GM12875 (cell line): ENCODE results near the gene KIF21A.

Source experiments
- H3K4me3 ChIP-seq: one replicate; pipeline ENCODE4 v1.5.1; 2011; ENCODE audit warnings: low read depth, low read length, control low read depth
- TF ChIP-seq, protein P1 (sequence below): IDR thresholded peaks from 2 replicates; pipeline ENCODE4 v1.5.1; 2011; ENCODE audit warnings: low read depth, mild to moderate bottlenecking, control low read depth, inconsistent platforms, low read length, moderate library complexity, borderline replicate concordance; ENCODE audit not compliant: insufficient read depth

Gene KIF21A

DNA sequence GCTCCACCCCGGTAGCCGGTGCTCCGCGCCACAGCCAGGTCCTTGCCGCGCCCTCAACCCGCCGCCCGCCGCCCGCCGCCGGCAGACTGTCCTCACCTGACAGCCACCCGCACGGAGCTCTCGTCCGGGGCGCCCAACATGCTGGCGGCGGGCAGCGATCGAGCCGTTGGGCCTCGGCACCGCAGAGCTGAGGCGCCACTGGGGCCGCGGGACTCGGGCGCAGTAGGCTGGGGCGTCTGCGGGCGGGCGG lies 164 bp downstream of the KIF21A start:
- H3K4me3 ChIP-seq: peak overlapping the region; percentile 90
- TF ChIP-seq, protein P1, sequence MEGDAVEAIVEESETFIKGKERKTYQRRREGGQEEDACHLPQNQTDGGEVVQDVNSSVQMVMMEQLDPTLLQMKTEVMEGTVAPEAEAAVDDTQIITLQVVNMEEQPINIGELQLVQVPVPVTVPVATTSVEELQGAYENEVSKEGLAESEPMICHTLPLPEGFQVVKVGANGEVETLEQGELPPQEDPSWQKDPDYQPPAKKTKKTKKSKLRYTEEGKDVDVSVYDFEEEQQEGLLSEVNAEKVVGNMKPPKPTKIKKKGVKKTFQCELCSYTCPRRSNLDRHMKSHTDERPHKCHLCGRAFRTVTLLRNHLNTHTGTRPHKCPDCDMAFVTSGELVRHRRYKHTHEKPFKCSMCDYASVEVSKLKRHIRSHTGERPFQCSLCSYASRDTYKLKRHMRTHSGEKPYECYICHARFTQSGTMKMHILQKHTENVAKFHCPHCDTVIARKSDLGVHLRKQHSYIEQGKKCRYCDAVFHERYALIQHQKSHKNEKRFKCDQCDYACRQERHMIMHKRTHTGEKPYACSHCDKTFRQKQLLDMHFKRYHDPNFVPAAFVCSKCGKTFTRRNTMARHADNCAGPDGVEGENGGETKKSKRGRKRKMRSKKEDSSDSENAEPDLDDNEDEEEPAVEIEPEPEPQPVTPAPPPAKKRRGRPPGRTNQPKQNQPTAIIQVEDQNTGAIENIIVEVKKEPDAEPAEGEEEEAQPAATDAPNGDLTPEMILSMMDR: no peak

DNA sequence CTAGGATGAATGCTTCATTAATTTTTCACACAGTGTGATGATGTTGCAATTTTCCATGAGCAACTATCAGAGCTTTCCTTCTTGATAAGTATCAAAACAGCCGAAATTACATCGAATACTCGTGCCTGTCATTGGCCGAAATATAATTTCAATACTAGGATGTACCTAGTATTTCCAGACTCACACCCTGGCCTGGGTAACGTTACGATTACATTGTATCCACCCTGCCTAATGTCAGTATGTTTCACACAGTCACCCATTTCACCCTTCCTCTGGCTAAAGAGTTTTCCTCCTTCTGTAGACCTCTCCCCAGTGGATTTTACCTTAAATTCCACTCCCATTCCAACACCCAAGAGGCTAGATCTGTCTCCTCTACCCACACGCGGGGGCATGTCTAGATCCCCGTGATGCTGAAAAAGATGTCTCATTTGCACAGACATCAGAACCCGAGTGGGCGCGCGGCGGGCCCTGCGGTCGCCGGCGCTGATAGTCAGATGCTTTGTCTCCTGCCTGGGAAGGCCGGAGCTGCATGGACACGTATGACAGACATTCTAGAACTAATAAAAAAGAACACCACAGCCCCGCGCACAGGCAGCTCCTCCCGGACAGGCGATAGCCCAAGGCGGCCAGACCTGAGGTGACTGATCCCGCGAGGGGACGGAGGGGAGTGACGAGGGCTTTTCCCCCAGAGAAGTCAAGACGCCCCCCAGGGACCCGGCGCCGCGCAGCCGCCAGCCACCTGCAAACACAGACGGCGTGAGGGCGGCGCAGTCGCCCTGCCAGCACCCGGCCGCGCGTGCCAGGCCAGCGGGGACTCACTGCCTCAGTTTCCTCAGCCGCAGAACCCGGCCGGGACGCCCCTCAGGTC lies 723 bp downstream of the KIF21A start:
- peak overlapping the region; percentile 90 for H3K4me3 ChIP-seq
- TF ChIP-seq, protein P1: no peak

DNA sequence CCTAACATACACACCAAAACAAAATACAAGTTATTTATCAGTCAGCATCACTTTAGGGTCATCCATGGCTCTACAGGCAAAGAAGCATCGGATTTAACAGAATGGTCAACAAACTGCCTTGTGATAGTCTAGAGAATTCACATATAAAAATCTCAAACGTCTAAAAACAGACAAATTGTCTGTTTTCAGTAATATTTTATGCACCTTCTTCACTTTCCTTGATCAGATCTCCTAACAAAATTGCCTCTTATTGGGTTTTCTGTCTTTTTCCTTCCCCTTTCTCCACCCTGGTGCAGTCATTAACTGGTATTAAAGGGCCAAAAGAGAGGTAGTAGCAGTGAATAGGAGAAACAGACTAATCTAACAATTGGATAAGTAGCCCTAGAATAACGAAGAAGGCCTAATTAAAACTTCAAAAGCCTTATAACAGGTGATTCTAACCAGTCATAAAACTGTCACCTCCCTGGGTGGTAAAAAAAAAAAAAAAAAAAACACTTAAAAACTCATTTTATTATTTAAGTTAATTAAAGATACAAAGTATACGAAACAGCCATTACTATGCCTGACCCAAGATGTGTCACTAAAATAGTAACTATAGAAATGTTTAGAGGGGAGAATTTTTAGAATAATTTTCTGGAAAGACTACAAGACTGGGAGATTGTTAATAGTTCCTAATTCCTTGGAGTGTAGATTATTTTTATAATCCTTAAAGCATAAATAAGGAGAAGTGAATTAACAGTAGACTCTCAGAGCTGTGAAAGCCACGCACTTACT lies 1.5 kb downstream of the KIF21A start:
- TF ChIP-seq, protein P1: no peak
- H3K4me3 ChIP-seq: peak overlapping the region; percentile 90

DNA sequence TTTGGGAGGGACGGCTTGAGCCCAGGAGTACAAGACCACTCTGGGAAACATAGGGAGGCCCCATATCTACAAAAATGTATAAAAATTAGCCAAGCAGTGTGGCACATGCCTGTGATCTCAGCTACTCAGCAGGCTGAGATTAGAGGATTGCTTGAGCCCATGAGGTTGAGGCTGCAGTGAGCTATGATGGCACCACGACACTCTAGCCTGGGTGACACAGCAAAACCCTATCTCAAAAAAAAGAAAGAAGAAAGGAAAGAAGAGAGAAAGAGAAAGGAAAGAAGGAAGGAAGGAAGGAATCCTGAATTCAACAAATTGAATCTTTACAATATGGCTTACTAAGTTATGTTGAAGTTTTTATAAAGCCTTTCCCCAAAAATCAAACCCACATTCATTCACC lies 2.1 kb downstream of the KIF21A start:
- no peak overlapping the region for H3K4me3 ChIP-seq

DNA sequence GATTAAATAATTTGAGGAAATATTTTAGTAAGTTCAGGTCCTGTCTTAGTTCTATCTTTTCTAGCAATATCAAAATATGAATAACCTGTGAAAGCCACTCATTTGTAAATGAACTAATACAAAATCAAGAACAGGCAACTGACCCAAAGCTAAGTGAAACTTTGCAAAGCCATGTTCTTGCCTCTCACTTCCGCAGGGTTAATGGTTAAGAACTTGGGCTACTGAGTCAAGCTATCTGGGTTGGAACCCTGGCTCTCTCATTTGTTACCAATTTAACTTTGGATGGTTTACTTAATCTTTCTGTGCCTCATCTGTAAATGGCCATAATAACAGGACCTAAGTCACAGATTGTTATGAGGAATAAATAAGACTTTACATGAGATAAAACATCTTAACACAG lies 2.8 kb downstream of the KIF21A start:
- TF ChIP-seq, protein P1: no peak
- no peak overlapping the region for H3K4me3 ChIP-seq

More for the DNA sequence above, 2.1 kb downstream of the KIF21A start:
- TF ChIP-seq, protein P1: no peak

DNA sequence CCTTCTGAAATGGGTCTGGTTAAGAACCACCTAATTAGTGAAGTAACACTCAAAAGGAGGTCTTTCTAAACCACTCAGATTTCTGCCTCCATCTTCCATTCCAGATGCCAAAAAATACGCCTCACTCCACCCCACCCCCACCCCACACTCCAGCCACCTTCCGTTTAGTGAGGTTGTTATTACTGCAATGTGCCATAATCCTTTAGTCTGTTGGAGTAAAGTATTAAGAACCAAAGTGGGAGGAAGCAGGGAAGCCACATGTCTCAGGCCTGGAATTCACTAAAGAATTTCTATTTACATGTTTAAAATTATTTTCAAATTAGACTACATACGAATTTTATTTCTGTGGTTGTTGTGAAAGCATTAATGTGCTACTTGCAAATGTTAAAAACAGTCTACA lies 7.4 kb downstream of the KIF21A start:
- H3K4me3 ChIP-seq: no peak overlapping the region
- TF ChIP-seq, protein P1: no peak

DNA sequence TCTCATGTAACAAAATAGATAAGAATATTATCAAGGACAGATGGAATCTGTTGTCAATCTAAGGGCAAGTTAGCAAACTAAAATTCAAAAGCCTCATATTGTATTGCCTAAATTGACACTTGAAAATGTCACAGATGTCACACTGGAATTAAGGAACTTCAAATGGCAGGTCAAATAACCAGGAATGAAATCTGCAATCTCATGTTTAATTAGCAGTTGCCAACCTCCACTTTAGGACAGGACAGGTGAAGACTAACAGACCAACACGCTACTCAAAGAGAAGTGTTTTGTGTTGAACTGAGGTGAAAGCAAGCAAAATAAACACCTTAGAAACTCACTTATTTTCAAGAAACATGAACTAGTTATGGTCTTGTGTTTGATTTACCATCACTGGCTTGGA lies 11.1 kb downstream of the KIF21A start:
- TF ChIP-seq, protein P1: no peak
- H3K4me3 ChIP-seq: no peak overlapping the region
